Transverse colon (tissue), 4 donors: ENCODE data around the gene MBD2. TPM values are rescaled to one million over a fixed set of nuclear protein-coding genes. Genes with fewer than 3 reads are reported as not detected.

Experiments
- DNase-seq: peaks from one replicate; pipeline ENCODE4 v3.0.0-alpha.2; 2019
- H3K27ac ChIP-seq, 4 donors: fragments of 200-600 bp; sonication (generic); 2 replicates each; pipeline ENCODE4 v1.5.1; 2016 to 2018; ENCODE audit warnings: inconsistent platforms in 4 of 4
- H3K27me3 ChIP-seq: fragments of 200-600 bp; sonication (generic); 2 replicates; pipeline ENCODE4 v1.5.1; 2017; ENCODE audit warnings: inconsistent platforms
- H3K36me3 ChIP-seq, 4 donors: fragments of 200-600 bp; sonication (generic); 2 replicates each; pipeline ENCODE4 v1.5.1; 2017 to 2019; ENCODE audit warnings: inconsistent platforms in 4 of 4
- H3K4me1 ChIP-seq, 4 donors: fragments of 200-600 bp; sonication (generic); 2 replicates each; pipeline ENCODE4 v1.5.1; 2017 to 2020; ENCODE audit warnings: inconsistent platforms in 4 of 4
- H3K4me3 ChIP-seq, 4 donors: fragments of 200-600 bp; sonication (generic); 1 replicate in 1 of 4; 2 replicates in 3 of 4; pipeline versions ENCODE4 v1.5.1 to v1.6.1; 2017 to 2019; ENCODE audit warnings: inconsistent platforms in 4 of 4
- H3K9me3 ChIP-seq, 2 donors: fragments of 200-600 bp; sonication (generic); 2 replicates each; pipeline ENCODE4 v1.5.1; 2017 to 2019; ENCODE audit warnings: inconsistent platforms in 2 of 2
- CTCF ChIP-seq, 5 experiments: fragments of 200-600 bp in 3 of 5; fragments of 450-650 bp in 2 of 5; sonication (generic) in 3 of 5; IDR thresholded peaks; 1 replicate in 2 of 5; 2 replicates in 3 of 5; pipeline ENCODE4 v1.5.1; 2016 to 2017; ENCODE audit warnings: antibody characterized with exemption in 5 of 5, inconsistent platforms in 3 of 5, mild to moderate bottlenecking in 2 of 5, moderate library complexity in 1 of 5
- EP300 ChIP-seq: sonication (generic); formaldehyde crosslinking; IDR thresholded peaks from one replicate; pipeline ENCODE4 v1.6.1; 2017; ENCODE audit warnings: antibody characterized with exemption, low read depth
- POLR2A ChIP-seq: fragments of 450-650 bp; IDR thresholded peaks from one replicate; pipeline ENCODE4 v1.6.1; 2016; ENCODE audit warnings: antibody characterized with exemption, mild to moderate bottlenecking, moderate library complexity
- POLR2AphosphoS5 ChIP-seq, 3 donors: sonication (generic); formaldehyde crosslinking; IDR thresholded peaks; one replicate each; pipeline ENCODE4 v1.6.1; 2016; ENCODE audit warnings: antibody characterized with exemption in 3 of 3
- WGBS, 2 donors: methylation state at CpG; one replicate each; pipeline ENCODE4 v1.1.5; 2018; ENCODE audit warnings: low coverage in 1 of 2; 5-methylcytosine and 5-hydroxymethylcytosine counted together
- in situ Hi-C, 4 donors: fragments of 200-750 bp; cut with MboI; loops; one replicate each; pipeline versions ENCODE4 v1.15.0 to v1.15.1; 2017; ENCODE audit warnings: low sequenced_read_pairs in 3 of 4, low pct_ligation_motif_present in 1 of 4, low pct_unique_long_range_greater_than_20kb in 1 of 4
- intact Hi-C: fragments of 100-400 bp; cut with DNase I; formaldehyde crosslinking; loops from one replicate; pipeline ENCODE4 v1.15.1; 2023; ENCODE audit warnings: low total_unique reads
- small RNA-seq, 4 donors: library from RNA; depleted of rRNA; stranded (forward); fragments of <200 nt; gene quantifications; one replicate each; pipeline ENCODE3, GENCODE V24; 2016
- total RNA-seq, 4 donors: library from RNA; depleted of rRNA; stranded (reverse); fragments of >200 nt; gene quantifications; one replicate each; pipeline ENCODE4 v1.1.0, GENCODE V29; 2016

Gene MBD2
- total RNA-seq, 4 donors from 2014 or later, result 26.9 to 62.1 (median 35.9) TPM

GRCh38 chr18:54102123-54102522, 122.3 kb downstream of the MBD2 start:
- TF ChIP-seq POLR2A, result no peak
- TF ChIP-seq EP300, result no peak
- no peak for TF ChIP-seq POLR2AphosphoS5 (IDR thresholded peaks at IDR 0.05)
- no peak for TF ChIP-seq CTCF (IDR thresholded peaks at IDR 0.05)
- 78 to 91% methylated on average over 1 of the region's 1 CpG for WGBS, 2 donors
- intact Hi-C loops (no loop called here), in situ Hi-C loops (loop anchor here in 2 of 4 donors (25.0 kb wide), 1 partner anchor 540 kb away; no protein-coding TSS in a partner anchor)
- Histone ChIP-seq H3K4me1 (no peaks in the 10 kb centered on the region), H3K36me3 (no peaks in the 10 kb centered on the region), H3K9me3 (no peaks in the 10 kb centered on the region), H3K27ac (no peak overlapping the region), H3K4me3 (no peak overlapping the region), H3K27me3 (no peaks in the 10 kb centered on the region)
- no peak for DNase-seq

Small RNA genes within 50 kb of the gene (small RNA-seq; reads per million reads assigned to genes)
- gene SNORA37, result 4.7 to 17.1 (median 6.2) reads per million in 4 donors

Other genes starting within 250 kb of the MBD2 start
- gene POLI, start 44.8 kb upstream of the MBD2 start, total RNA-seq, result 10 to 100 TPM in 3 of 4 donors, 1 to 10 TPM in 1; 5.2 to 29.7 (median 15.9) TPM
- not detected for gene STARD6, start 133.2 kb upstream of the MBD2 start, total RNA-seq
- 1 to 10 TPM in 2 of 4 donors, under 1 TPM in 2; 0.37 to 5.1 (median 1.9) TPM for gene C18orf54, start 133.2 kb upstream of the MBD2 start, total RNA-seq